Ovary (tissue), 3 donors: ENCODE measurements around the gene SLC38A9.
"Not testable (repeated sequence)": the region's sequence is repeated elsewhere in the genome, so short reads cannot be mapped to it uniquely, and the experiment has no call there.

ENCODE experiments used
- EP300 ChIP-seq: sonication (generic); formaldehyde crosslinking; IDR thresholded peaks from one replicate; pipeline ENCODE4 v1.6.1; 2017; ENCODE audit warnings: antibody characterized with exemption
- POLR2A ChIP-seq: fragments of 450-650 bp; IDR thresholded peaks from one replicate; pipeline ENCODE4 v1.6.1; 2017; ENCODE audit warnings: antibody characterized with exemption, mild to moderate bottlenecking, moderate library complexity
- TF ChIP-seq, protein P1 (sequence below), 3 donors: fragments of 450-650 bp in 2 of 3; fragments of 200-600 bp in 1 of 3; IDR thresholded peaks; one replicate each; pipeline versions ENCODE4 v1.5.1 to v1.8.0; 2016 to 2022; ENCODE audit warnings: antibody characterized with exemption in 3 of 3, mild to moderate bottlenecking in 1 of 3
- donor health status: DM: no; HTN: no; CAD: no.

DNA sequence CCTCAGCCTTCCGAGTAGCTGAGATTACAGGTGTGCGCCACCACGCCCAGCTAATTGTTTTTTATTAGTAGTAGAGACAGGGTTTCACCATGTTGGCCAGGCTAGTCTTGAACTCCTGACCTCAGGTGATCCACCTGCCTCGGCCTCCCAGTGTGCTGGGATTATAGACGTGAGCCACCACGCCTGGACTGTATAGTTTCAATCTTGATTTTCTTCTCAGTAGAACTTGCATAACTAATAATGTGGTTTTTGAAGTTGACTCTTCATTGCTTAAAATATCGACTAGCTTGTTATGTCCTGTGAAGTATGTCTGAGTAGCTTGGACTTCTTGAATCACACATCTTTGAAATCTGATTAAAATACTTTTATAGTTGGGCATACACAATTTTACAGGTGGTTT, 49.6 kb upstream of the SLC38A9 start:
- TF ChIP-seq, protein P1, sequence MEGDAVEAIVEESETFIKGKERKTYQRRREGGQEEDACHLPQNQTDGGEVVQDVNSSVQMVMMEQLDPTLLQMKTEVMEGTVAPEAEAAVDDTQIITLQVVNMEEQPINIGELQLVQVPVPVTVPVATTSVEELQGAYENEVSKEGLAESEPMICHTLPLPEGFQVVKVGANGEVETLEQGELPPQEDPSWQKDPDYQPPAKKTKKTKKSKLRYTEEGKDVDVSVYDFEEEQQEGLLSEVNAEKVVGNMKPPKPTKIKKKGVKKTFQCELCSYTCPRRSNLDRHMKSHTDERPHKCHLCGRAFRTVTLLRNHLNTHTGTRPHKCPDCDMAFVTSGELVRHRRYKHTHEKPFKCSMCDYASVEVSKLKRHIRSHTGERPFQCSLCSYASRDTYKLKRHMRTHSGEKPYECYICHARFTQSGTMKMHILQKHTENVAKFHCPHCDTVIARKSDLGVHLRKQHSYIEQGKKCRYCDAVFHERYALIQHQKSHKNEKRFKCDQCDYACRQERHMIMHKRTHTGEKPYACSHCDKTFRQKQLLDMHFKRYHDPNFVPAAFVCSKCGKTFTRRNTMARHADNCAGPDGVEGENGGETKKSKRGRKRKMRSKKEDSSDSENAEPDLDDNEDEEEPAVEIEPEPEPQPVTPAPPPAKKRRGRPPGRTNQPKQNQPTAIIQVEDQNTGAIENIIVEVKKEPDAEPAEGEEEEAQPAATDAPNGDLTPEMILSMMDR (IDR thresholded peaks at IDR 0.05) = not testable (repeated sequence)
- not testable (repeated sequence) for TF ChIP-seq EP300, POLR2A
